Suprapubic skin (tissue), 4 donors: ENCODE results near the gene ACAD9. TPM values are rescaled to one million over a fixed set of nuclear protein-coding genes. Genes with fewer than 3 reads are reported as not detected.
"Not testable (repeated sequence)": the region's sequence is repeated elsewhere in the genome, so short reads cannot be mapped to it uniquely, and the experiment has no call there.

ENCODE experiments used
- DNase-seq, 2 donors: peaks; one replicate each; pipeline ENCODE4 v3.0.0-alpha.2; 2019; ENCODE audit warnings: low spot score in 2 of 2
- H3K27ac ChIP-seq: fragments of 200-600 bp; sonication (generic); one replicate; pipeline ENCODE4 v1.5.1; 2019
- H3K27me3 ChIP-seq: fragments of 200-600 bp; sonication (generic); one replicate; pipeline ENCODE4 v1.5.1; 2019
- H3K36me3 ChIP-seq: fragments of 200-600 bp; sonication (generic); one replicate; pipeline ENCODE4 v1.5.1; 2019
- H3K4me1 ChIP-seq: fragments of 200-600 bp; sonication (generic); one replicate; pipeline ENCODE4 v1.5.1; 2019
- H3K4me3 ChIP-seq: fragments of 200-600 bp; sonication (generic); one replicate; pipeline ENCODE4 v1.5.1; 2019; ENCODE audit warnings: mild to moderate bottlenecking
- H3K9me3 ChIP-seq: fragments of 200-600 bp; sonication (generic); one replicate; pipeline ENCODE4 v1.5.1; 2019
- CTCF ChIP-seq, 2 donors: fragments of 200-600 bp in 1 of 2; fragments of 450-650 bp in 1 of 2; sonication (generic) in 1 of 2; IDR thresholded peaks; one replicate each; pipeline ENCODE4 v1.5.1; 2016 to 2019; ENCODE audit warnings: antibody characterized with exemption in 2 of 2, mild to moderate bottlenecking in 1 of 2, moderate library complexity in 1 of 2
- EP300 ChIP-seq: sonication (generic); formaldehyde crosslinking; IDR thresholded peaks from one replicate; pipeline ENCODE4 v1.6.1; 2017; ENCODE audit warnings: antibody characterized with exemption
- POLR2A ChIP-seq, 2 donors: fragments of 450-650 bp; IDR thresholded peaks; one replicate each; pipeline ENCODE4 v1.6.1; 2017; ENCODE audit warnings: antibody characterized with exemption in 2 of 2, mild to moderate bottlenecking in 2 of 2, moderate library complexity in 2 of 2
- POLR2AphosphoS5 ChIP-seq, 3 donors: sonication (generic); formaldehyde crosslinking; IDR thresholded peaks; one replicate each; pipeline ENCODE4 v1.6.1; 2017; ENCODE audit warnings: antibody characterized with exemption in 3 of 3
- WGBS: methylation state at CpG from one replicate; pipeline ENCODE4 v1.1.5; 2018; 5-methylcytosine and 5-hydroxymethylcytosine counted together
- total RNA-seq, 4 donors: library from RNA; depleted of rRNA; stranded (reverse); fragments of >200 nt; gene quantifications; one replicate each; pipeline ENCODE4 v1.1.0, GENCODE V29; 2016

The ACAD9 gene
- total RNA-seq, 4 donors from 2014 or later, result 118 to 164 (median 138) TPM

GRCh38 chr3:128874481-128875180, 4.8 kb upstream of the ACAD9 start:
- Histone ChIP-seq H3K27me3 (no peaks in the 10 kb centered on the region), H3K4me3 (no peak overlapping the region), H3K36me3 (no peaks in the 10 kb centered on the region), H3K27ac (no peak overlapping the region), H3K9me3 (no peaks in the 10 kb centered on the region), H3K4me1 (peaks cover 25% of the 10 kb centered on the region)
- 61% methylated on average over 3 of the region's 3 CpGs for WGBS
- TF ChIP-seq POLR2AphosphoS5 (IDR thresholded peaks at IDR 0.05) (no peak), EP300 (no peak), POLR2A (IDR thresholded peaks at IDR 0.05) (no peak), CTCF (IDR thresholded peaks at IDR 0.05) (no peak)
- DNase-seq, result no peak

DNA sequence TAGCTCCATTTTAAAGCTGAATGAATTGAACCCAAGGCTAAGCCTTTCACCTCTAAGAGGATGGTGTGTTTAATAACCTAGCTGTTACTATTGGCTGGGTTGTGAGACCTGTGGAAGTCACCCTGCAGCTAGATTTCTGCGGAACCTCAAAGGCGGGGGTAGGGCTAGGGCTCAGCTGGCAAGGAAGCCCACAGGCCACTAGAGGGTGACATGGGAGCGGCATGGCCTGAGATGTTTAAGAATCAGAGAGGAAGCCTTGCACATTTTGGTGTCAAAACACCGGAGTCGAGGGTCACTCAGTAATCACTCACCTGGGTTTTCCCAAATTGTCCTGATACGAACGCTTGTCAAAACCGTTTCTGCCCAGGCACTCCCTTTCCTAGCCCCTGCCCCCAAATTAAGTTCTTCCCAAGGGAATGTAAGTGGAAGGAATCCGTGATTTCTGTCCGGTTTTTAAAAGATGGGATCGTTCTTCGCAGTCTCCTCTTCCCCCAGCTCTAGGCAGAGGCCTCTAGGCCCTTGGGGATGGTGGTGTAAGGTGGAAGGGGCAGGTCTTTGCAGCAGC, 3.8 kb upstream of the ACAD9 start:
- H3K4me1 ChIP-seq, result peaks cover 35% of the 10 kb centered on the region
- H3K36me3 ChIP-seq, result no peaks in the 10 kb centered on the region
- 57% methylated on average over 12 of the region's 12 CpGs for WGBS
- no peak for DNase-seq
- TF ChIP-seq POLR2AphosphoS5 (IDR thresholded peaks at IDR 0.05) (no peak), CTCF (IDR thresholded peaks at IDR 0.05) (peak in 1 of 2 donors; percentile 28)
- H3K9me3 ChIP-seq, result no peaks in the 10 kb centered on the region
- H3K27me3 ChIP-seq, result no peaks in the 10 kb centered on the region
- H3K27ac ChIP-seq, result no peak overlapping the region
- no peak overlapping the region for H3K4me3 ChIP-seq

GRCh38 chr3:128878011-128878457, 1.4 kb upstream of the ACAD9 start:
- TF ChIP-seq CTCF (IDR thresholded peaks at IDR 0.05) (no peak), POLR2A (IDR thresholded peaks at IDR 0.05) (no peak), POLR2AphosphoS5 (IDR thresholded peaks at IDR 0.05) (no peak), EP300 (no peak)
- Histone ChIP-seq H3K36me3 (no peaks in the 10 kb centered on the region), H3K27me3 (no peaks in the 10 kb centered on the region), H3K27ac (peak overlapping the region; percentile 95), H3K4me3 (peak overlapping the region; percentile 70), H3K9me3 (no peaks in the 10 kb centered on the region), H3K4me1 (peaks cover 55% of the 10 kb centered on the region)
- WGBS, result 68% methylated on average over 7 of the region's 7 CpGs
- DNase-seq, result no peak

DNA sequence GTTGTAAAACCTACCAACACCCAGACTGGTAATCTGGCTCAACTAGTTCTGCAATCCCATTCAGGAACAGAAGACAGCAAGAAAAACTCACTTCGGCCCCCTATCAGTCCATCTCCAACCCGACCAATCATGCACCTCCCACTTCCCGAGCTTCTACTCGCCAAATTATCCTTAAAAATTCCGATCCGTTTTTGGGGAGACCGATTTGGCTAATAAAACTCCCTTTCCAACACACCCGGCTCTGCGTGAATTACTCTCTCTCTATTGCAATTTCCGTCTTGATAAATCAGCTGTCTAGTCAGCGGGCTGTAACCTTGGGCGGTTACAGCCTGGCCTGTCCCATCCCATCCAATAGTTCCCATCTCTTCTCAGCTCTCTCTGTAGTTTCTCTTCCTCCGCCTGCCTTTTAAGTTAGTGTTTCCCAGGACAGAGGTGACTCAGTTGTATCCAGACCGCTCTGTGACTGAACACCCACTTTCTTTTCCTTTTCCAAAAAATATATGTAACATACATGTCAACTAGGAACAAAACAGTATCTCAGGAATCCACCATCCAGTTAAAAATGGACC, 780 bp upstream of the ACAD9 start:
- DNase-seq, result no peak
- peak overlapping the region; percentile 70 for H3K4me3 ChIP-seq
- no peaks in the 10 kb centered on the region for H3K36me3 ChIP-seq
- TF ChIP-seq POLR2AphosphoS5 (IDR thresholded peaks at IDR 0.05) (no peak), CTCF (IDR thresholded peaks at IDR 0.05) (no peak), POLR2A (IDR thresholded peaks at IDR 0.05) (no peak), EP300 (no peak)
- H3K4me1 ChIP-seq, result peaks cover 57% of the 10 kb centered on the region
- H3K27ac ChIP-seq, result peak overlapping the region; percentile 95
- H3K27me3 ChIP-seq, result no peaks in the 10 kb centered on the region
- WGBS, result under 1% methylated on average over 14 of the region's 14 CpGs
- H3K9me3 ChIP-seq, result no peaks in the 10 kb centered on the region

DNA sequence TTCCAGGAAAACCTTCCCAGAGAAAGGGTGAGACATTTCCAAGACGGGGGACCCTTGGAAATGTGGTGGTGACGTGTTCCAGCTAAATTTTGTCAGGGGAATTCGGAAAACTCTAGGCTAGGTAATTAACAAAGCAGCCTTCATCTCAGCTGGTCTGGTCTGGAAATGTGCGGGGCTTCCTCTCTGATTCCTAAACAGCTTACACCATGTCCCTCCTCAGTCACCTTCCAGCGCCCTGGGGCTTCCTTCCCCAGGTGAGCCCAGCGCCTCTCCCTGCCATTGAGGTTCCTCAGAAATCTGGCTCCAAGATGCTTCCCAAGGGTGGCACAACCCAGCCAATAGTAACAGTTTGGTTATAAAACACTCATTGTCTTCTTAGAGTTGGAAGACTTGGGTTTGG, 571 bp downstream of the ACAD9 start:
- 1% methylated on average over 6 of the region's 6 CpGs for WGBS
- no peaks in the 10 kb centered on the region for H3K9me3 ChIP-seq
- peaks cover 1% of the 10 kb centered on the region for H3K36me3 ChIP-seq
- DNase-seq, result no peak
- H3K4me3 ChIP-seq, result peak overlapping the region; percentile 70
- TF ChIP-seq CTCF (IDR thresholded peaks at IDR 0.05) (no peak), POLR2AphosphoS5 (IDR thresholded peaks at IDR 0.05) (no peak)
- H3K27me3 ChIP-seq, result no peaks in the 10 kb centered on the region
- H3K4me1 ChIP-seq, result peaks cover 57% of the 10 kb centered on the region
- H3K27ac ChIP-seq, result peak overlapping the region; percentile 95

DNA sequence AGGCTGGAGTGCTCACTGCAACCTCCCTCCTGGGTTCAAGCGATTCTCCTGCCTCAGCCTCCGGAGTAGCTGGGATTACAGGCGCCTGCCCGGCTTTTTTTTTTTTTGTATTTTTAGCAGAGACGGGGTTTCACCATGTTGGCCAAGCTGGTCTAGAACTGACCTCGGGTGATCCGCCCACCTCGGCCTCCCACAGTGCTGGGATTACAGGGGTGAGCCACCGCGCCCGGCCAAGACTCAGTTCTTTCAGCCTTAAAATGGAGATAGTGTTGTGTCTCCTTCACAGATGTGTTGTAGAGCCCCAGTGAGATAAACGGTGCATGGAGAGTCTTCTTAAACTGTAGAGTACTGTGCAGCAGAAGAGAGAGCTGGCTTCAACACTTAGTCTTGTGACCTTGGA, 1.0 kb downstream of the ACAD9 start:
- H3K36me3 ChIP-seq, H3K27me3 ChIP-seq, H3K9me3 ChIP-seq, DNase-seq: not testable (repeated sequence)
- H3K27ac ChIP-seq, result peak overlapping the region; percentile 95
- H3K4me1 ChIP-seq, result peaks cover 57% of the 10 kb centered on the region
- H3K4me3 ChIP-seq, result peak overlapping the region; percentile 70
- 73% methylated on average over 12 of the region's 12 CpGs for WGBS
